ENCODE results near the gene GALNT15. TPM values are rescaled to one million over a fixed set of nuclear protein-coding genes. Genes with fewer than 3 reads are reported as not detected.

GALNT15 gene
- total RNA-seq, 4 donors from 2014 or later: 26.2 to 88.8 (median 39.4) TPM

DNA sequence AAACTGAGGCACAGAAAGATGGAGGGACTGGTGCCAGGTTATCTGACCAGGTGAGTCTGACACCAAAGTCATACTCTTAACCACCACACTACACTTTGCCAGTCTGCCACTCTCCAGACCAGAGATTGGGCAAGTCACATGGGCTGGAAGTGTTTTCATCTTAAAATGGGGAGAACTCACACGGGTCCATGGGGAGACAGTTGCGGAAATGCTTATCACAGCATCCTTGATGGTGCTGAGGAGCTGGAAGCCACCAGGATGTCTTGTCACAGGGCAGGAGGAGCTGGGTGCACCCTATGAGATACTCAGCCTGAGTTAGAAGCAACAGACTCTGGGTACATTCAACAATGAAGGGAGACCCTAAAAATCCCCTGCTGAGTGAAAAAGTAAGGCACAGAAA, 4.8 kb downstream of the GALNT15 start:
- H3K36me3 ChIP-seq: no peaks in the 10 kb centered on the region
- TF ChIP-seq EP300 (IDR thresholded peaks at IDR 0.05; ENCODE audit: low read depth) (no peak), POLR2AphosphoS5 (IDR thresholded peaks at IDR 0.05) (no peak), POLR2A (IDR thresholded peaks at IDR 0.05) (no peak)
- TF ChIP-seq, protein P1, sequence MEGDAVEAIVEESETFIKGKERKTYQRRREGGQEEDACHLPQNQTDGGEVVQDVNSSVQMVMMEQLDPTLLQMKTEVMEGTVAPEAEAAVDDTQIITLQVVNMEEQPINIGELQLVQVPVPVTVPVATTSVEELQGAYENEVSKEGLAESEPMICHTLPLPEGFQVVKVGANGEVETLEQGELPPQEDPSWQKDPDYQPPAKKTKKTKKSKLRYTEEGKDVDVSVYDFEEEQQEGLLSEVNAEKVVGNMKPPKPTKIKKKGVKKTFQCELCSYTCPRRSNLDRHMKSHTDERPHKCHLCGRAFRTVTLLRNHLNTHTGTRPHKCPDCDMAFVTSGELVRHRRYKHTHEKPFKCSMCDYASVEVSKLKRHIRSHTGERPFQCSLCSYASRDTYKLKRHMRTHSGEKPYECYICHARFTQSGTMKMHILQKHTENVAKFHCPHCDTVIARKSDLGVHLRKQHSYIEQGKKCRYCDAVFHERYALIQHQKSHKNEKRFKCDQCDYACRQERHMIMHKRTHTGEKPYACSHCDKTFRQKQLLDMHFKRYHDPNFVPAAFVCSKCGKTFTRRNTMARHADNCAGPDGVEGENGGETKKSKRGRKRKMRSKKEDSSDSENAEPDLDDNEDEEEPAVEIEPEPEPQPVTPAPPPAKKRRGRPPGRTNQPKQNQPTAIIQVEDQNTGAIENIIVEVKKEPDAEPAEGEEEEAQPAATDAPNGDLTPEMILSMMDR (IDR thresholded peaks at IDR 0.05): no peak
- 94% methylated on average over 2 of the region's 2 CpGs; no CpG with 5 or more reads in 1 of the 2 donors for WGBS, 2 donors (ENCODE audit: low coverage in 1 of 2)
- H3K4me3 ChIP-seq: no peak overlapping the region
- intact Hi-C loops (cut with DNase I; ENCODE audit: low total_unique reads): loop anchor here (5.0 to 10.0 kb wide), 2 partner anchors 127 to 364 kb away; no protein-coding TSS in a partner anchor
- DNase-seq: no peak
- H3K9me3 ChIP-seq: no peaks in the 10 kb centered on the region
- H3K27me3 ChIP-seq: no peaks in the 10 kb centered on the region
- in situ Hi-C loops (cut with MboI; ENCODE audit: low pct_ligation_motif_present in 1 of 4, low pct_unique_long_range_greater_than_20kb in 1 of 4, low sequenced_read_pairs in 3 of 4): loop anchor here in 1 of 4 donors (10.0 kb wide), 1 partner anchor 114 kb away; no protein-coding TSS in a partner anchor
- peak overlapping the region in 1 of 4 donors; percentile 8 for H3K27ac ChIP-seq
- peaks cover 0 to 7% (median 0%) of the 10 kb centered on the region in 4 donors for H3K4me1 ChIP-seq

DNA sequence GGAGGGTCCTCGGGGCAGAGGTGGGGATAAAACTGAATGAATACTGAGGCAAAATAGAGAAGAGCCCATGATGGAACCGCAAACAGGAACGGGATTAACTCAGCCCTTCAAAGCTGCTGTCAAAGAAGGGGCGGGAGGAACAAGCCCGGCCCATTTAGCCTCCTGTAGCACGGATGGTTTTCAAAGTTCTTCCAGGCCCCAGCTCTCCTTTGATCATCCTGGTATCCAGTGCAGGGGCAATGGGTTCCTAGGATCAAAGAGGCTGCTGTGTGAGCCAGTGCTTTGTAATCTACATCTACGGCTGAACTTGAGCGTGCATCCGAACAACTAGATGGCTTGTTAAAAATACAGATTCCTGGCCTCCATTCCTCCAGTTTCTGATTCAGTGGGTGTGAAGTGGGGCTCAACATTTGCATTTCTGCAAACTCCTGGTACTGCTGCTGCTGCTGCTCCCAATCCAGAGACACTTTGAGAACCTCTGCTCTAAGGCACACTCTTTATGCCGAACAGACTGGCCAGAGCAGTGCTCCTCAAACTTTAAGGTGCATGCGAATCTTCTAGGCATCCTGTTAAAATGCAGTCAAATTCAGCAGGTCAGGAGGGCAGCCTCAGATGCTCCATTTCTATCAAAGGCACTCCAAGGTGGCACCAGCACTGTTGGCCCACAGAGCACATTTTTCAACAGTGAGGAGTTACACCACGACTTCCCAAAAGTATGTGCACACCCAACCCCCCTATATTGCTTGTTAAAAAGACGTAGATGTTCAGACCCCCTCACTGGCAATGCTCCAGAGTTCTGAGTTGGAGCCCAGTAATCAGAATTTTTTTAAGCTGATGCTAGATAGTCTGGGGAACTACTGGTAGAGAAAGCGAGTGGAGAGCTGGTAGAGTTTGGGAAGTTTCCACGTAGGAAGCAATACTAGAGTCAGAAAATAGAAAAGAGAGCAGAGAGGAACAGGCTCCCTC, 5.6 kb downstream of the GALNT15 start:
- intact Hi-C loops (cut with DNase I; ENCODE audit: low total_unique reads): loop anchor here (5.0 to 10.0 kb wide), 2 partner anchors 128 to 365 kb away; no protein-coding TSS in a partner anchor
- no peak overlapping the region for H3K27ac ChIP-seq
- no peaks in the 10 kb centered on the region for H3K36me3 ChIP-seq
- DNase-seq: no peak
- WGBS, 2 donors (ENCODE audit: low coverage in 1 of 2): 78 to 85% methylated on average over 8 to 15 of the region's 15 CpGs
- no peaks in the 10 kb centered on the region for H3K9me3 ChIP-seq
- no peak overlapping the region for H3K4me3 ChIP-seq
- in situ Hi-C loops (cut with MboI; ENCODE audit: low pct_ligation_motif_present in 1 of 4, low pct_unique_long_range_greater_than_20kb in 1 of 4, low sequenced_read_pairs in 3 of 4): loop anchor here in 3 of 4 donors (5.0 to 10.0 kb wide), 2 partner anchors 115 to 128 kb away; no protein-coding TSS in a partner anchor
- TF ChIP-seq POLR2AphosphoS5 (IDR thresholded peaks at IDR 0.05): no peak
- TF ChIP-seq POLR2A (IDR thresholded peaks at IDR 0.05): no peak
- TF ChIP-seq, protein P1 (IDR thresholded peaks at IDR 0.05): no peak
- H3K4me1 ChIP-seq: peaks cover 0 to 4% (median 0%) of the 10 kb centered on the region in 4 donors
- H3K27me3 ChIP-seq: no peaks in the 10 kb centered on the region

DNA sequence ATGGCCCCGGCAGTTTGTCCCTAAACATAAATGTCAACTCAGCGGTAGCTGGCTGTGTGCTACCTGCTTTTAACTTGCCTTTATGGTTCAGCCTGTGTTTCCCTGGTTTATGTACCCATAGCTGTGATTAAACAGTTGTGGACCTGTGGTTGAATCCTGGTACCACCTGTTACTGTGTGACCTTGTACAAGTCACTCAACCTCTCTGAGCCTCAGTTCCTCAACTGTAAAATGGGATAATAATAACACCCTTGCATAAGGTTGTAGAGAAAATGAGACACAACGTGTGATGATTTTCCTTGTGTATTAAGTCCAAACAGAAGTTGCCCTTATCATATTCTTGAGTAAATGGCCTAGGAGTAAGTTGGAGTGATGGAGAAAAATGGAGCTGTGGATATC, 6.3 kb downstream of the GALNT15 start:
- Histone ChIP-seq H3K27ac (no peak overlapping the region), H3K9me3 (no peaks in the 10 kb centered on the region), H3K27me3 (no peaks in the 10 kb centered on the region), H3K36me3 (no peaks in the 10 kb centered on the region), H3K4me1 (peaks cover 0 to 4% (median 0%) of the 10 kb centered on the region in 4 donors), H3K4me3 (no peak overlapping the region)
- DNase-seq: no peak
- WGBS, 2 donors (ENCODE audit: low coverage in 1 of 2): 85 to 100% methylated on average over 1 to 3 of the region's 3 CpGs
- intact Hi-C loops (cut with DNase I; ENCODE audit: low total_unique reads): no loop called here
- no peak for TF ChIP-seq POLR2AphosphoS5 (IDR thresholded peaks at IDR 0.05)
- TF ChIP-seq POLR2A (IDR thresholded peaks at IDR 0.05): no peak
- no peak for TF ChIP-seq EP300 (IDR thresholded peaks at IDR 0.05; ENCODE audit: low read depth)
- TF ChIP-seq, protein P1 (IDR thresholded peaks at IDR 0.05): no peak
- in situ Hi-C loops (cut with MboI; ENCODE audit: low pct_ligation_motif_present in 1 of 4, low pct_unique_long_range_greater_than_20kb in 1 of 4, low sequenced_read_pairs in 3 of 4): loop anchor here in 2 of 4 donors (5.0 kb wide), 1 partner anchor 128 kb away; no protein-coding TSS in a partner anchor

- Histone ChIP-seq H3K27me3 (no peaks in the 10 kb centered on the region), H3K36me3 (no peaks in the 10 kb centered on the region), H3K9me3 (no peaks in the 10 kb centered on the region), H3K4me3 (no peak overlapping the region), H3K4me1 (peaks cover 0 to 4% (median 0%) of the 10 kb centered on the region in 4 donors), H3K27ac (no peak overlapping the region)
- intact Hi-C loops (cut with DNase I; ENCODE audit: low total_unique reads): no loop called here
- WGBS, 2 donors (ENCODE audit: low coverage in 1 of 2): 73% methylated on average over 6 of the region's 6 CpGs; no CpG with 5 or more reads in 1 of the 2 donors
- no peak for TF ChIP-seq POLR2AphosphoS5 (IDR thresholded peaks at IDR 0.05)
- TF ChIP-seq, protein P1 (IDR thresholded peaks at IDR 0.05): no peak
- TF ChIP-seq EP300 (IDR thresholded peaks at IDR 0.05; ENCODE audit: low read depth): no peak
- no peak for TF ChIP-seq POLR2A (IDR thresholded peaks at IDR 0.05)
- DNase-seq: peak; percentile 50
- in situ Hi-C loops (cut with MboI; ENCODE audit: low pct_ligation_motif_present in 1 of 4, low pct_unique_long_range_greater_than_20kb in 1 of 4, low sequenced_read_pairs in 3 of 4): loop anchor here in 2 of 4 donors (5.0 kb wide), 1 partner anchor 129 kb away; no protein-coding TSS in a partner anchor
Observed at GRCh38 chr3:16181361-16181760, 6.9 kb downstream of the GALNT15 start.
